CD4-positive, alpha-beta T cell treated with Interleukin-15 for 1 hour (primary cell): ENCODE results near the gene OPRL1.
"Not testable (repeated sequence)": the region's sequence is repeated elsewhere in the genome, so short reads cannot be mapped to it uniquely, and the experiment has no call there.

Experiments
- DNase-seq: peaks from one replicate; pipeline ENCODE4 v3.0.0-alpha.2; 2020

OPRL1 gene

DNA sequence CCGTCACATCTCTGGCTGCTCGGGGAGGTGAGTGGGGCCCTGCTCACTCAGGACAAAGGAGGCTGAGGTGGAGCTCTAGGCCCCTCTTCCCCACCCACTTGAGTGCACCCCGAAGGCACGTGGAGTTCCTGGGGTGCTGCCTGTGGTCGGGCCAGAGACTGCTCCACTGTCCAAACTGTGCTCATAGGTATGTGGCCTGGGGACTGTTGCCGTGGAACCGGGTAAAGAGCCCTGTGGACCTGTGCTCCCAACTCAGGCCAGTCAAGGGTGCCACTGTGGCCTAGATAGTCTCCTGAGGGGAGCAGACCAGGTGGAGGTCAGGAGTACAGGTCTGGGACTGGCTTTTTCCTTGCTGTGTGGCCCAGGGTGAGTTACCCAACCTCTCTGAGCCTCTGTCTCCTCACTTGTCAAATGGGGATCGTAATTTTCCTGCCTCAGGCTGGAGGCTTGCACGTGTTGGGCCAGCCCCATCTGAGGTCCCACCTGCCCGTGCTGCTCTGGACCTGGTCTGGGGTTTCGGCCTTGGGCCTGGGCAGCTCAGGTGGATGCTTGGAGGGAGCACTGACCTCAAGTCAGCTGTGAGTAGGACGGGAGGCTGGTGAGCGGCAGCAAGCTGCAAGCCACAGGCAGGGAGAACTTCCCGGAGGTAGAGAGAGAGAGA lies 39.9 kb downstream of the OPRL1 start:
- no peak for DNase-seq

DNA sequence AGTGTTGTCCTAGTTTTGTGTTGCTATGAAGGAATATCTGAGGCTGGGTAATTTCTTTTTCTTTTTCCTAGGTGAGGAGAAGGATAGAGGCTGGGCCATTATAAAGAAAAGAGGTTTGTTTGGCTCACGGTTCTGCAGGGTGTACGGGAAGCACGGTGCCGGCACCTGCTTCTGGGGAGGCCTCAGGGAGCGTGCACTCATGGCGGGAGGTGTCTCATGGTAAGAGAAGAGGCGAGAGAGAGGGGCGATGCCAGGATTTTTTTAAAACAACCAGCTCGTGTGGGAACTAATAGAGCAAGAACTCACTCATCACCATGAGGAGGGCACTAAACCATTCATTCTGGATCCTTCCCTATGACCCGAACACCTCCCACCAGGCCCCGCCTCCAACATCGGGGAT lies 41.7 kb downstream of the OPRL1 start:
- no peak for DNase-seq

GRCh38 chr20:64122927-64123326 lies 43.0 kb downstream of the OPRL1 start:
- DNase-seq = not testable (repeated sequence)

GRCh38 chr20:64123517-64123916 lies 43.6 kb downstream of the OPRL1 start:
- not testable (repeated sequence) for DNase-seq

DNA sequence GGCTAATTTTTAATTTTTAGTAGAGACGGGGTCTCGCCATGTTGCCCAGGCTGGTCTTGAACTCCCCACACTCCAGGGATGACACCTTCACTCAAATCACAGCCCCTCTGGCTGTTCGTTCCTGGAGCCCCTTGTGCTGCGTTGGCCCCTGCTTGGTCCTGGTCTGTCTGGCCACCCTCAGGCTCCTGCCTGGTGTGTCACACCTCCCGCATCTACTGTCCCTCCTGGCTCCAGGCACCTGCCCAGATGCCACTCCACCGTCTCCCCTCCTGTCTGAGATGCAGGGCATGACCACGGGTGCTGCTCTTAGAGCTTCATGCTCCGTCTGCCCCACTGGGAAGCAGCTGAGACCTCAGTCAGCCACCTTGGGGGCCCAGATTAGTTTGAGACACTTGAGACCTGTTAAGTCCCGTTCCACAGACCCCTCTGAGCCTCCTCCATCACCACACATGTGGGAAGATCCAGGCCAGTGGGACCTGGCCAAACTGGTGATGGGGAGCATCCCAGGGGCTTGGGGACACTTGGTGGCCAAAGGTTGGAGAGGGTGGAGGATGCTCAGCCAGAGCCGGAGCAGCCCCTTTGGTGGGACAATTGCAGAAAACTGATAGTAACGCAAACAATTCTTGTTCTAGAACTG lies 49.4 kb downstream of the OPRL1 start:
- no peak for DNase-seq

DNA sequence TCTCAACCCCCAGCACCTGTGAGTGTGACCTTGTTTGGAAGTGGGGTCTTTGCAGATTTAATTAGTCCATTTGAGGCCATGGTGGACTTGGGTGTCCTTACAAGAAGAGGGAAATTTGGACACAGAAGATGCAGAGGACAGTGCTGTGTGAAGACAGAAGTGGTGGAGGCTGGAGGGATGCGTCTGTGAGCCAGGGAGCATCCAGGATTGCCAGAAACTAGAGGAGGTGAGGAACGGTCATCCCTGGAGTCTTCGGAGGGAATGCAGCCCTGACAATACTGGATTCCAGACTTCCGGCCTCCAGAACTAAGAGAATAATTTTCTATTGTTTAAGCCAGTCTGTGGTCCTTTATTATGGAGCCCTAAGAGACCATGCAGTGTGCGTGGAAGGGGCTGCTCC lies 50.4 kb downstream of the OPRL1 start:
- DNase-seq = no peak

- DNase-seq = no peak
These were observed 51.0 kb downstream of the OPRL1 start for GRCh38 chr20:64130876-64131275.

GRCh38 chr20:64131406-64131805 lies 51.5 kb downstream of the OPRL1 start:
- no peak for DNase-seq

GRCh38 chr20:64133951-64134407 lies 54.1 kb downstream of the OPRL1 start:
- DNase-seq = no peak

DNA sequence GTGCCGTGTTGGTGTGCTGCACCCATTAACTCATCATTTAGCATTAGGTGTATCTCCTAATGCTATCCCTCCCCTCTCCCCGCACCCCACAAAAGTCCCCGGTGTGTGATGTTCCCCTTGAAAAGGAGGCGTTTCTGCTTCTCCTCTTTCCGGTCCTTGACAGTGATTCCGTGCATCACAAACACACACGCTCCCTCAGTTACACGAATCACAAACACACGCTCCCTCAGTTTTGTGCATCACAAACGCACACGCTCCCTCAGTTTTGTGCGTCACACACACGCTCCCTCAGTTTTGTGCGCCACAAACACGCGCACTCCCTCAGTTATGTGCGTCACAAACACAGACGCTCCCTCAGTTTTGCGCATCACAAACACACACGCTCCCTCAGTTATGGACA lies 54.9 kb downstream of the OPRL1 start:
- not testable (repeated sequence) for DNase-seq

DNA sequence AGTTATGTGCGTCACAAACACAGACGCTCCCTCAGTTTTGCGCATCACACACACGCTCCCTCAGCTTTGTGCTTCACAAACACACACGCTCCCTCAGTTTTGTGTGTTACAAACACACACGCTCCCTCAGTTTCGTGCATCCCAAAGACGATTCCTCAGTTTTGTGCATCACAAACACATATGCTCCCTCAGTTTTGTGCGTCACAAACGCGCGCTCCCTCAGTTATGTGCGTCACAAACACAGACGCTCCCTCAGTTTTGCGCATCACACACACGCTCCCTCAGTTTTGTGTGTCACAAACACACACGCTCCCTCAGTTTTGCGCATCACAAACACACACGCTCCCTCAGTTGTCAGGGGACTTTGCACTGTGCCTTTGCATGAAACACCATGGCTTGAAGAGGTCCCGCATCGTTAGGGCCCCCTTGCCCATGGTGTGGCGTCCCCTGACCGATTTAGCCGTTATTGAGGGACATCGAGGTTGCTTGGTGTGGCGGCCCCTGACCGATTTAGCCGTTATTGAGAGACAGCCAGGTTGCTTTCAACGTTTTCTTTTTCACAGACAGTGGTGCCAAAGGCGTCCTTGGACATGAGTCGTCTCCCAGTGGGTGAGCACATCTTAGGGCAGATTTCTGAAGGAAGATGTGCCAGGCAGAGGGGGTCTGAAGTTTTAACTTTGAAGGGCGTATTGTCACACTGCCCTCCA lies 56.3 kb downstream of the OPRL1 start:
- no peak for DNase-seq

GRCh38 chr20:64137598-64138031 lies 57.7 kb downstream of the OPRL1 start:
- DNase-seq = no peak

- no peak for DNase-seq
These were observed 58.5 kb downstream of the OPRL1 start for GRCh38 chr20:64138276-64138815.

DNA sequence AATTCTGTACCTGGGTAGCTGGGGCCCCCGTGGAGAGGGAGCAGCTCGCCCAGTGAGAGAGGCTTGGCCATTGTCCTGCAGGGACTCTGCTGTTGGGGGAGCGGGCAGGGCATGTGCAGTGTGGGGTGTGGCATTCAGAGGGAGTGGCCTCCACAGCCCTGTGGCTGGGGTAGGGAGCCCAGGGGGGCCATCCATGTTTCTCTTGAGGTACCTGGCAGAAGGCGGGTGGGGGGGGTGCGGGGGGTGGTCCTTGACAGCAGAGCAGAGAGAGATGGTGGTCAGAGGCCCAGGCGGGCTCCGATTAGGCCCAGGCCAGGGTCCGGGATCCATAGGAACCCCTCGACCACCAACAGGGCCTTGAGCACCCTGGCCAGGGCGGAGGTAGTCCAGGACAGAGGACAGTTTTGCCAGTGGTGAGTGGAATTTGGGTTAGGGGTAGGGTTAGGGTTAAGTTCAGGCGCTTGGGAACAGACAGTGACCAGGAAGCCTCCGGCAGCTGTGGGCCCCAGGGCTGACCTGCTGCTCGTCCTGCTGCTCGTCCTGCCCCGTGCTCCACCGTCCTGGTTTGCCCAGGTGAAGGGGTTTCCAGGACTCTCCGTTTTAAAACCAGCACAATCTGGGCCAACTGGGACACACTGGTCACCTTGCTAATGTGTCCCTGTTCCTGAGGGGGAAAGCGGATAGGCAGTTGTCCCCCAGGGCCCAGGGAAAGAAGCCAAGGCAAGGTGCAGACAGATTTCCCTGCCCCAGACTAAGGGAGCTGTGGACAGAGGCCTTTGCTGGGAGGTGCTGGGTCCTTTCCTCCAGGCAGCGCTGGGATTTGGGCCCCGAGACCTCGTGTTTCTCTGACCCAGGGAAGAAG lies 59.5 kb downstream of the OPRL1 start:
- no peak for DNase-seq

- no peak for DNase-seq
These were observed 60.4 kb downstream of the OPRL1 start for GRCh38 chr20:64140061-64140931.

GRCh38 chr20:64140956-64141355 lies 61.1 kb downstream of the OPRL1 start:
- DNase-seq = no peak

GRCh38 chr20:64142590-64142989 lies 62.7 kb downstream of the OPRL1 start:
- no peak for DNase-seq

DNA sequence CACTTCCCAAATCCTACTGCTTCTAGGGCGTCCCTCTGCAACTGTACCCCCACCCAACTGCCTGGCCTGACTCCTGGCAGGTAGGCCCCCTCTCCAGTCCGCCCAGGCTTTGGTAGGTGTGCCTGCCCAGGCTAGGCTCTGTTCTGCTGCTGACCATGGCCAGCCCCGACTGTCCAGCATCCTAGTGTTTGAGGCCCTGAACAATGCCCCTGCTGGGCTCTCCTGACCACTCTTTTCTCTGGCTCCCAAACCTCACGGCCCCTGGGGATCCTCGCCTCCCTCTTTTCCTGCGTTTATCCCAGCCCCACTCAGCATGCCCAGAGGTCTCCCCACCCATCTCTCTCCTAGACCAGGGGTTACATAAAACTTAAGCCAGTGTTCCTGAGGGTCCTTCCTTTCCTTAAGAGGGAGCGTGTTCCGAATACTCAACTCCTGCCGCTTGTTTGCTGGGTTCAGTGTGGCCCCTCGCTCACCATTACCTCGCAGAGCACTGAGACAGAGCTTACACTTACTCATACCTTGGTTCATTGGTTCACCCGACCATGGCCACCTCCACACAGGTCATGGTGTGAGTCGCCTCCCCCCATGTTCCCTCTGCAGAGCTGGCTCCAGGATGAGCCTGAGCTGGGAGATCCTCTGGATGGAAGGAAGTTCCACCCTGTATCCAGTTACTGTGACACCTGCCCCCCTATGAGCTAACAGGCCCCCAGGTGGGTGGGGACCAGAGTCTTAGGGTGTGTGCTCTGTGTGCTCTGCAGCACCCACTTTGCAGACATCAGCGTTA lies 63.3 kb downstream of the OPRL1 start:
- DNase-seq = no peak

GRCh38 chr20:64144144-64144912 lies 64.4 kb downstream of the OPRL1 start:
- DNase-seq = no peak
